Transverse colon (tissue), 4 donors: Measurements from ENCODE around the gene KCNA2. TPM values are rescaled to one million over a fixed set of nuclear protein-coding genes. Genes with fewer than 3 reads are reported as not detected.

Experiments
- DNase-seq: peaks from one replicate; pipeline ENCODE4 v3.0.0-alpha.2; 2019
- H3K27ac ChIP-seq, 4 donors: fragments of 200-600 bp; sonication (generic); 2 replicates each; pipeline ENCODE4 v1.5.1; 2016 to 2018; ENCODE audit warnings: inconsistent platforms in 4 of 4
- H3K27me3 ChIP-seq: fragments of 200-600 bp; sonication (generic); 2 replicates; pipeline ENCODE4 v1.5.1; 2017; ENCODE audit warnings: inconsistent platforms
- H3K36me3 ChIP-seq, 4 donors: fragments of 200-600 bp; sonication (generic); 2 replicates each; pipeline ENCODE4 v1.5.1; 2017 to 2019; ENCODE audit warnings: inconsistent platforms in 4 of 4
- H3K4me1 ChIP-seq, 4 donors: fragments of 200-600 bp; sonication (generic); 2 replicates each; pipeline ENCODE4 v1.5.1; 2017 to 2020; ENCODE audit warnings: inconsistent platforms in 4 of 4
- H3K4me3 ChIP-seq, 4 donors: fragments of 200-600 bp; sonication (generic); 1 replicate in 1 of 4; 2 replicates in 3 of 4; pipeline versions ENCODE4 v1.5.1 to v1.6.1; 2017 to 2019; ENCODE audit warnings: inconsistent platforms in 4 of 4
- H3K9me3 ChIP-seq, 2 donors: fragments of 200-600 bp; sonication (generic); 2 replicates each; pipeline ENCODE4 v1.5.1; 2017 to 2019; ENCODE audit warnings: inconsistent platforms in 2 of 2
- CTCF ChIP-seq, 5 experiments: fragments of 200-600 bp in 3 of 5; fragments of 450-650 bp in 2 of 5; sonication (generic) in 3 of 5; IDR thresholded peaks; 1 replicate in 2 of 5; 2 replicates in 3 of 5; pipeline ENCODE4 v1.5.1; 2016 to 2017; ENCODE audit warnings: antibody characterized with exemption in 5 of 5, inconsistent platforms in 3 of 5, mild to moderate bottlenecking in 2 of 5, moderate library complexity in 1 of 5
- EP300 ChIP-seq: sonication (generic); formaldehyde crosslinking; IDR thresholded peaks from one replicate; pipeline ENCODE4 v1.6.1; 2017; ENCODE audit warnings: antibody characterized with exemption, low read depth
- POLR2A ChIP-seq: fragments of 450-650 bp; IDR thresholded peaks from one replicate; pipeline ENCODE4 v1.6.1; 2016; ENCODE audit warnings: antibody characterized with exemption, mild to moderate bottlenecking, moderate library complexity
- POLR2AphosphoS5 ChIP-seq, 3 donors: sonication (generic); formaldehyde crosslinking; IDR thresholded peaks; one replicate each; pipeline ENCODE4 v1.6.1; 2016; ENCODE audit warnings: antibody characterized with exemption in 3 of 3
- WGBS, 2 donors: methylation state at CpG; one replicate each; pipeline ENCODE4 v1.1.5; 2018; ENCODE audit warnings: low coverage in 1 of 2; 5-methylcytosine and 5-hydroxymethylcytosine counted together
- in situ Hi-C, 4 donors: fragments of 200-750 bp; cut with MboI; loops; one replicate each; pipeline versions ENCODE4 v1.15.0 to v1.15.1; 2017; ENCODE audit warnings: low sequenced_read_pairs in 3 of 4, low pct_ligation_motif_present in 1 of 4, low pct_unique_long_range_greater_than_20kb in 1 of 4
- intact Hi-C: fragments of 100-400 bp; cut with DNase I; formaldehyde crosslinking; loops from one replicate; pipeline ENCODE4 v1.15.1; 2023; ENCODE audit warnings: low total_unique reads
- total RNA-seq, 4 donors: library from RNA; depleted of rRNA; stranded (reverse); fragments of >200 nt; gene quantifications; one replicate each; pipeline ENCODE4 v1.1.0, GENCODE V29; 2016

The KCNA2 gene
- total RNA-seq, 4 donors from 2014 or later: 0.40 to 1.7 (median 0.68) TPM; not detected in 1

- H3K9me3 ChIP-seq: no peaks in the 10 kb centered on the region
- peak overlapping the region in 3 of 4 donors; percentile 28 to 62 (median 42) for H3K27ac ChIP-seq
- peaks cover 36% of the 10 kb centered on the region for H3K27me3 ChIP-seq
- H3K4me1 ChIP-seq: peaks cover 0 to 12% (median 6%) of the 10 kb centered on the region in 4 donors
- in situ Hi-C loops (loop anchor here in 3 of 4 donors (5.0 to 10.0 kb wide), 4 partner anchors 65 to 158 kb away; no protein-coding TSS in a partner anchor), intact Hi-C loops (loop anchor here (10.0 kb wide), 1 partner anchor 65 kb away; no protein-coding TSS in a partner anchor)
- peak overlapping the region in 2 of 4 donors; percentile 3 to 32 for H3K4me3 ChIP-seq
- H3K36me3 ChIP-seq: no peaks in the 10 kb centered on the region
- peak; percentile 88 for DNase-seq
- TF ChIP-seq CTCF (IDR thresholded peaks at IDR 0.05) (peak; percentile 88 to 96 (median 89)), EP300 (no peak), POLR2A (no peak), POLR2AphosphoS5 (IDR thresholded peaks at IDR 0.05) (no peak)
- 1 to 4% methylated on average over 15 to 26 of the region's 27 CpGs for WGBS, 2 donors
These were observed 13.5 kb upstream of the KCNA2 start for GRCh38 chr1:110619412-110620249.

- no peak overlapping the region for H3K27ac ChIP-seq
- peaks cover 36% of the 10 kb centered on the region for H3K27me3 ChIP-seq
- no peak overlapping the region for H3K4me3 ChIP-seq
- H3K9me3 ChIP-seq: no peaks in the 10 kb centered on the region
- in situ Hi-C loops (loop anchor here in 2 of 4 donors (5.0 to 10.0 kb wide), 2 partner anchors 64 to 159 kb away; no protein-coding TSS in a partner anchor), intact Hi-C loops (loop anchor here (10.0 kb wide), 1 partner anchor 64 kb away; no protein-coding TSS in a partner anchor)
- no peak for DNase-seq
- 30 to 58% methylated on average over 2 to 5 of the region's 5 CpGs for WGBS, 2 donors
- TF ChIP-seq CTCF (IDR thresholded peaks at IDR 0.05): no peak
- no peak for TF ChIP-seq POLR2A
- no peak for TF ChIP-seq EP300
- no peak for TF ChIP-seq POLR2AphosphoS5 (IDR thresholded peaks at IDR 0.05)
- no peaks in the 10 kb centered on the region for H3K36me3 ChIP-seq
- peaks cover 0 to 12% (median 6%) of the 10 kb centered on the region in 4 donors for H3K4me1 ChIP-seq
These were observed 12.5 kb upstream of the KCNA2 start for GRCh38 chr1:110618668-110619067.

- H3K4me1 ChIP-seq: peaks cover 0 to 12% (median 6%) of the 10 kb centered on the region in 4 donors
- in situ Hi-C loops: loop anchor here in 2 of 4 donors (5.0 to 10.0 kb wide), 2 partner anchors 63 to 160 kb away; no protein-coding TSS in a partner anchor
These were observed 11.4 kb upstream of the KCNA2 start for GRCh38 chr1:110617589-110617988.

More at GRCh38 chr1:110617589-110617988, 11.4 kb upstream of the KCNA2 start:
- WGBS, 2 donors: 90 to 93% methylated on average over 4 to 5 of the region's 5 CpGs
- Histone ChIP-seq H3K9me3 (no peaks in the 10 kb centered on the region), H3K27me3 (peaks cover 36% of the 10 kb centered on the region), H3K4me3 (no peak overlapping the region), H3K27ac (no peak overlapping the region), H3K36me3 (no peaks in the 10 kb centered on the region)
- intact Hi-C loops: loop anchor here (10.0 kb wide), 1 partner anchor 63 kb away; no protein-coding TSS in a partner anchor
- no peak for DNase-seq
- TF ChIP-seq EP300: no peak
- no peak for TF ChIP-seq POLR2A
- TF ChIP-seq POLR2AphosphoS5 (IDR thresholded peaks at IDR 0.05): no peak
- TF ChIP-seq CTCF (IDR thresholded peaks at IDR 0.05): no peak
